ENCODE data around the gene DCAF15. TPM values are rescaled to one million over a fixed set of nuclear protein-coding genes. Genes with fewer than 3 reads are reported as not detected.
"Not testable (repeated sequence)": the region's sequence is repeated elsewhere in the genome, so short reads cannot be mapped to it uniquely, and the experiment has no call there.

DCAF15 gene
- polyA plus RNA-seq (ENCODE audit: insufficient read length): 33.6 TPM
- long read RNA-seq, donor 1, partial matches to known transcripts: 11 of 11 reads
- long read RNA-seq, donor 1, other reads (novel, unspliced or antisense): 0 of 11 reads
- long read RNA-seq, donor 2, partial matches to known transcripts: 0 of 1 reads
- long read RNA-seq, donor 2, other reads (novel, unspliced or antisense): 0 of 1 reads
- long read RNA-seq, donor 3, partial matches to known transcripts: 5 of 5 reads
- long read RNA-seq, donor 3, other reads (novel, unspliced or antisense): 0 of 5 reads
- long read RNA-seq, donor 4: 0 reads
- long read RNA-seq, donor 5, partial matches to known transcripts: 0 of 3 reads
- long read RNA-seq, donor 5, other reads (novel, unspliced or antisense): 0 of 3 reads
- long read RNA-seq, donor 6, partial matches to known transcripts: 0 of 1 reads
- long read RNA-seq, donor 6, other reads (novel, unspliced or antisense): 0 of 1 reads
- long read RNA-seq, donor 7, partial matches to known transcripts: 13 of 13 reads
- long read RNA-seq, donor 7, other reads (novel, unspliced or antisense): 0 of 13 reads
- long read RNA-seq, donor 8, partial matches to known transcripts: 0 of 2 reads
- long read RNA-seq, donor 8, other reads (novel, unspliced or antisense): 0 of 2 reads

GRCh38 chr19:13952154-13952930, at the start of gene DCAF15:
TSS of gene DCAF15 (plus strand) at chr19:13952509. CDS start at chr19:13952513, 4 bp downstream.
- peak; percentile 99 for DNase-seq

- DNase-seq: no peak
These were observed 49.2 kb upstream of the DCAF15 start for GRCh38 chr19:13902993-13903555.

- peak; percentile 86 for DNase-seq
These were observed 46.4 kb upstream of the DCAF15 start, which contains the start of the genes BRME1 and CC2D1A for GRCh38 chr19:13905634-13906520. TSS of gene BRME1 (minus strand) at chr19:13906117. CDS start at chr19:13904892, 1,225 bp downstream. TSS of gene CC2D1A (plus strand) at chr19:13906201. CDS start at chr19:13906442, 241 bp downstream.

GRCh38 chr19:13906521-13906904, 45.8 kb upstream of the DCAF15 start:
- no peak for DNase-seq

GRCh38 chr19:13906910-13907309, 45.4 kb upstream of the DCAF15 start:
- no peak for DNase-seq

- DNase-seq: no peak
These were observed 43.6 kb upstream of the DCAF15 start for GRCh38 chr19:13908674-13909073.

- no peak for DNase-seq
These were observed 42.9 kb upstream of the DCAF15 start for GRCh38 chr19:13909430-13909829.

- no peak for DNase-seq
These were observed 39.0 kb upstream of the DCAF15 start for GRCh38 chr19:13913352-13913751.

- no peak for DNase-seq
These were observed 37.5 kb upstream of the DCAF15 start for GRCh38 chr19:13914777-13915176.

GRCh38 chr19:13917888-13918406, 34.4 kb upstream of the DCAF15 start:
- DNase-seq: no peak

- DNase-seq: no peak
These were observed 33.4 kb upstream of the DCAF15 start for GRCh38 chr19:13918726-13919411.

- no peak for DNase-seq
These were observed 31.8 kb upstream of the DCAF15 start for GRCh38 chr19:13920524-13920923.

GRCh38 chr19:13920940-13921747, 31.2 kb upstream of the DCAF15 start:
- no peak for DNase-seq

- not testable (repeated sequence) for DNase-seq
These were observed 30.2 kb upstream of the DCAF15 start for GRCh38 chr19:13922118-13922517.

- no peak for DNase-seq
These were observed 28.9 kb upstream of the DCAF15 start for GRCh38 chr19:13923194-13923987.

GRCh38 chr19:13926010-13926409, 26.3 kb upstream of the DCAF15 start:
- DNase-seq: no peak

- no peak for DNase-seq
These were observed 25.6 kb upstream of the DCAF15 start for GRCh38 chr19:13926715-13927114.

- no peak for DNase-seq
These were observed 23.0 kb upstream of the DCAF15 start for GRCh38 chr19:13929340-13929739.

All from left kidney (tissue), 8 donors.